SK-N-SH treated with all-trans-retinoic acid at 6 μM for 48 hours (cell line): ENCODE results near the gene PRR35.

Experiments used
- ARNTL ChIP-seq: fragments of 450-650 bp; formaldehyde crosslinking; IDR thresholded peaks from 2 replicates; pipeline ENCODE4 v1.5.0; 2020; ENCODE audit warnings: low read depth, mild to moderate bottlenecking, moderate library complexity, borderline replicate concordance
- CREB5 ChIP-seq: fragments of 250-450 bp; sonication (Bioruptor Pico); IDR thresholded peaks from 2 replicates; pipeline ENCODE4 v1.5.1; 2020; ENCODE audit warnings: low read depth, mild to moderate bottlenecking, moderate library complexity
- ISL1 ChIP-seq: fragments of 250-450 bp; sonication (Bioruptor Pico); IDR thresholded peaks from 2 replicates; pipeline ENCODE4 v2.1.2; 2022; ENCODE audit warnings: mild to moderate bottlenecking, moderate library complexity
- RARB ChIP-seq: fragments of 250-450 bp; sonication (Bioruptor Pico); IDR thresholded peaks from 2 replicates; pipeline ENCODE4 v1.8.0; 2021; ENCODE audit warnings: mild to moderate bottlenecking, moderate library complexity
- TOX ChIP-seq: fragments of 250-450 bp; sonication (Bioruptor Pico); IDR thresholded peaks from 2 replicates; pipeline ENCODE4 v1.8.0; 2021; ENCODE audit warnings: mild to moderate bottlenecking, moderate library complexity, borderline replicate concordance
- ZFP3 ChIP-seq: fragments of 250-450 bp; sonication (Bioruptor Pico); IDR thresholded peaks from 2 replicates; pipeline ENCODE4 v1.5.0; 2020; ENCODE audit warnings: mild to moderate bottlenecking, moderate library complexity
- ZFP30 ChIP-seq: fragments of 450-650 bp; formaldehyde crosslinking; IDR thresholded peaks from 2 replicates; pipeline ENCODE4 v1.5.0; 2022; ENCODE audit warnings: mild to moderate bottlenecking, moderate library complexity
- TF ChIP-seq, protein P1 (sequence below): fragments of 250-450 bp; sonication (Bioruptor Pico); IDR thresholded peaks from 2 replicates; pipeline ENCODE4 v1.8.0; 2021; ENCODE audit warnings: low read depth, mild to moderate bottlenecking, moderate library complexity, borderline replicate concordance

- TF ChIP-seq, protein P1, sequence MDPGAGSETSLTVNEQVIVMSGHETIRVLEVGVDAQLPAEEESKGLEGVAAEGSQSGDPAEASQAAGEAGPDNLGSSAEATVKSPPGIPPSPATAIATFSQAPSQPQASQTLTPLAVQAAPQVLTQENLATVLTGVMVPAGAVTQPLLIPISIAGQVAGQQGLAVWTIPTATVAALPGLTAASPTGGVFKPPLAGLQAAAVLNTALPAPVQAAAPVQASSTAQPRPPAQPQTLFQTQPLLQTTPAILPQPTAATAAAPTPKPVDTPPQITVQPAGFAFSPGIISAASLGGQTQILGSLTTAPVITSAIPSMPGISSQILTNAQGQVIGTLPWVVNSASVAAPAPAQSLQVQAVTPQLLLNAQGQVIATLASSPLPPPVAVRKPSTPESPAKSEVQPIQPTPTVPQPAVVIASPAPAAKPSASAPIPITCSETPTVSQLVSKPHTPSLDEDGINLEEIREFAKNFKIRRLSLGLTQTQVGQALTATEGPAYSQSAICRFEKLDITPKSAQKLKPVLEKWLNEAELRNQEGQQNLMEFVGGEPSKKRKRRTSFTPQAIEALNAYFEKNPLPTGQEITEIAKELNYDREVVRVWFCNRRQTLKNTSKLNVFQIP, result no peak
- no peak for TF ChIP-seq ISL1 (CRISPR knock-in tag)
- TF ChIP-seq ZFP3 (CRISPR knock-in tag), result no peak
- no peak for TF ChIP-seq ZFP30
- TF ChIP-seq CREB5 (CRISPR knock-in tag), result no peak
- TF ChIP-seq TOX (CRISPR knock-in tag), result no peak
- no peak for TF ChIP-seq RARB
- no peak for TF ChIP-seq ARNTL (CRISPR knock-in tag)
Observed at GRCh38 chr16:530111-530817, 29.9 kb upstream of the PRR35 start.
